ENCODE measurements around the gene SMU1. TPM values are rescaled to one million over a fixed set of nuclear protein-coding genes. Genes with fewer than 3 reads are reported as not detected.

The SMU1 gene
- total and polyA plus RNA-seq, 2 of the 13 experiments (the other 11 are each of a cell fraction or from before 2014, with no cell fraction given) = 12.9 to 36.6 TPM

DNA sequence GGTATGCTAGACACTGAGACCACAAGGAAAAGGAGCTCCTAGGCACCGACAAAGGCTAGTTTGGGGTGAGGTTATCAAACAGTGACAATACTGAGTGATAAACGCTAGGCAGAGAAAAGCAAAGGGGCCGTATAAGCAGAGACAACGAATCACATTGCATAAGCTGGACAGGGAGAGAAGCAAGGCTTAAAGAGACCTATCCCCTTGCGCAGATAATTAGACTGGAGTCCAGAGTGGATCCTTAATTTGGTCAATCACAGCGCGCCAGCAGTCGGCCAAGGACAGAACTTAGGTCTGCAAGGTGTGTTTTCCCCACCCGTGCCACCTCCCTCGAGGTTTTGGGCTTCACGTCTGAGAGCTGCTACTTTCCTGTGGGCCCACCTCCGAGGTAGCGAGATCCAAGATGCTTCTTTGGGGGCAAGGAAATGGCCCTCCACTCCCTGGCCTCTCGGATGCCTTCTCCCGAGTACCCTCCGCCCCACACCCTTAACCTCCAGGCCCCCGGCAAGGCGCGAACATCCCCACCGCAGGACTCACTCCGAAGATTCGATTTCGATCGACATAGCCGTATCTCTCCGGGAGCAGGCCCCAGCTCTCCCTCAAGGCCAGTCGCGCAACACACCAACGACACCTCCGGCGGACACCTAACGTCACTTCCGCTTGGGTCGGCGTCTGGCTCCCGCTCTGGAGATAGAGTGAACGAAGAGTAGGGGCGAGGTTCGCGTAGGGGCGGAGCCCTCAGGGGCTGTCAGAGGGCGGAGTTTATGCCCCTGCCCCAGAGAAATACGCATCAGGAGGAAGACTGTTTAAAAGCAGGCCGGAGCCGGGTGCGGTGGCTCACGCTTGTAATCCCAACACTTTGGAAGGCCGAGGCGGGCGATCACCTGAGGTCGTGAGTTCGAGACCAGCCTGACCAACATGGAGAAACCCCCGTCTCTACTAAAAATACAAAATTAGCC, at the start of gene SMU1 (continued):
- peak; percentile 77; the same call in 1 of the 2 replicates for TF ChIP-seq CHD4 (IDR thresholded peaks at IDR 0.05; ENCODE audit: borderline replicate concordance, low read length)
- peak; percentile 69 for TF ChIP-seq GATAD2A (CRISPR knock-in tag; IDR thresholded peaks at IDR 0.05)
- no peak for TF ChIP-seq ZNF205 (CRISPR knock-in tag; IDR thresholded peaks at IDR 0.05)
- TF ChIP-seq ZNF747 (CRISPR knock-in tag; IDR thresholded peaks at IDR 0.05; ENCODE audit: borderline replicate concordance) = 0 out of 2 replicates have a peak, but pooled peaks have one; percentile 40
- TF ChIP-seq REPIN1 (CRISPR knock-in tag; IDR thresholded peaks at IDR 0.05; ENCODE audit: borderline replicate concordance, low read depth) = peak; percentile 57
- TF ChIP-seq ZNF432 (CRISPR knock-in tag; IDR thresholded peaks at IDR 0.05; ENCODE audit: borderline replicate concordance) = no peak
- peak; percentile 71; the same call in 1 of the 2 replicates for TF ChIP-seq ZNF761 (CRISPR knock-in tag; conservative IDR thresholded peaks at IDR 0.05)
- TF ChIP-seq ZNF441 (CRISPR knock-in tag; IDR thresholded peaks at IDR 0.05; ENCODE audit: borderline replicate concordance) = peak; percentile 47; the same call in 1 of the 2 replicates
- TF ChIP-seq ZNF773 (CRISPR knock-in tag; IDR thresholded peaks at IDR 0.05; ENCODE audit: borderline replicate concordance) = no peak
- TF ChIP-seq ZBTB10 (CRISPR knock-in tag; IDR thresholded peaks at IDR 0.05; ENCODE audit: borderline replicate concordance) = no peak
- peak; percentile 85; the same call in 1 of the 2 replicates for TF ChIP-seq ZSCAN9 (CRISPR knock-in tag; IDR thresholded peaks at IDR 0.05; ENCODE audit: borderline replicate concordance)
- no peak for TF ChIP-seq FLYWCH1 (CRISPR knock-in tag; IDR thresholded peaks at IDR 0.05)
- TF ChIP-seq ZNF362 (CRISPR knock-in tag; IDR thresholded peaks at IDR 0.05; ENCODE audit: borderline replicate concordance) = peak; percentile 39; the same call in 1 of the 2 replicates
- TF ChIP-seq POGZ (CRISPR knock-in tag; IDR thresholded peaks at IDR 0.05) = peak; percentile 87
- peak; percentile 99 for TF ChIP-seq KAT8 (CRISPR knock-in tag; IDR thresholded peaks at IDR 0.05)
- TF ChIP-seq NR2F1 (CRISPR knock-in tag; IDR thresholded peaks at IDR 0.05) = no peak; a peak in 1 of 4 replicates
- TF ChIP-seq, protein P1, sequence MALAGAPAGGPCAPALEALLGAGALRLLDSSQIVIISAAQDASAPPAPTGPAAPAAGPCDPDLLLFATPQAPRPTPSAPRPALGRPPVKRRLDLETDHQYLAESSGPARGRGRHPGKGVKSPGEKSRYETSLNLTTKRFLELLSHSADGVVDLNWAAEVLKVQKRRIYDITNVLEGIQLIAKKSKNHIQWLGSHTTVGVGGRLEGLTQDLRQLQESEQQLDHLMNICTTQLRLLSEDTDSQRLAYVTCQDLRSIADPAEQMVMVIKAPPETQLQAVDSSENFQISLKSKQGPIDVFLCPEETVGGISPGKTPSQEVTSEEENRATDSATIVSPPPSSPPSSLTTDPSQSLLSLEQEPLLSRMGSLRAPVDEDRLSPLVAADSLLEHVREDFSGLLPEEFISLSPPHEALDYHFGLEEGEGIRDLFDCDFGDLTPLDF (CRISPR knock-in tag; IDR thresholded peaks at IDR 0.05) = peak; percentile 83
- peak; percentile 88 for TF ChIP-seq ZMYM4 (CRISPR knock-in tag; IDR thresholded peaks at IDR 0.05)
- TF ChIP-seq, protein P2, sequence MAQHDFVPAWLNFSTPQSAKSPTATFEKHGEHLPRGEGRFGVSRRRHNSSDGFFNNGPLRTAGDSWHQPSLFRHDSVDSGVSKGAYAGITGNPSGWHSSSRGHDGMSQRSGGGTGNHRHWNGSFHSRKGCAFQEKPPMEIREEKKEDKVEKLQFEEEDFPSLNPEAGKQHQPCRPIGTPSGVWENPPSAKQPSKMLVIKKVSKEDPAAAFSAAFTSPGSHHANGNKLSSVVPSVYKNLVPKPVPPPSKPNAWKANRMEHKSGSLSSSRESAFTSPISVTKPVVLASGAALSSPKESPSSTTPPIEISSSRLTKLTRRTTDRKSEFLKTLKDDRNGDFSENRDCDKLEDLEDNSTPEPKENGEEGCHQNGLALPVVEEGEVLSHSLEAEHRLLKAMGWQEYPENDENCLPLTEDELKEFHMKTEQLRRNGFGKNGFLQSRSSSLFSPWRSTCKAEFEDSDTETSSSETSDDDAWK (CRISPR knock-in tag; IDR thresholded peaks at IDR 0.05) = no peak
- peak; percentile 34; the same call in 1 of the 2 replicates for TF ChIP-seq MIXL1 (CRISPR knock-in tag; IDR thresholded peaks at IDR 0.05)
- TF ChIP-seq ZNF501 (CRISPR knock-in tag; IDR thresholded peaks at IDR 0.05) = peak; percentile 72
- 0 out of 2 replicates have a peak, but pooled peaks have one; percentile 39 for TF ChIP-seq ZNF570 (CRISPR knock-in tag; IDR thresholded peaks at IDR 0.05; ENCODE audit: borderline replicate concordance)
